Stimulated activated naive CD8-positive, alpha-beta T cell treated with anti-CD3 and anti-CD28 coated beads, Interleukin-15, amount 100 ng/mL, for 72 hours (primary cell): ENCODE results near the gene TANC1.

Experiments
- ATAC-seq: fragments of 150-1000 bp; cut with Tn5 transposase; 2 replicates; pipeline ENCODE4 v1.10.0; 2021; ENCODE audit warnings: mild to moderate bottlenecking, moderate library complexity
- DNase-seq, 2 donors: peaks; one replicate each; pipeline ENCODE4 v3.0.0; 2021 to 2022
- H3K27ac Mint-ChIP-seq, 2 donors: one replicate each; pipeline ENCODE4 v1.8.0; 2022; ENCODE audit warnings: mild to moderate bottlenecking in 2 of 2, mixed read lengths in 2 of 2, moderate library complexity in 2 of 2
- H3K27me3 Mint-ChIP-seq: one replicate; pipeline ENCODE4 v1.8.0; 2022; ENCODE audit warnings: mixed read lengths
- H3K4me1 Mint-ChIP-seq: one replicate; pipeline ENCODE4 v1.8.0; 2022; ENCODE audit warnings: mild to moderate bottlenecking, mixed read lengths
- H3K4me3 Mint-ChIP-seq, 2 donors: one replicate each; pipeline ENCODE4 v1.8.0; 2022; ENCODE audit warnings: mild to moderate bottlenecking in 2 of 2, mixed read lengths in 2 of 2, moderate library complexity in 1 of 2
- H3K9me3 Mint-ChIP-seq, 2 donors: one replicate each; pipeline ENCODE4 v1.8.0; 2022; ENCODE audit warnings: mixed read lengths in 2 of 2

The TANC1 gene

GRCh38 chr2:159070235-159070634 is 101.8 kb downstream of the TANC1 start:
- DNase-seq (no peak), ATAC-seq (no peak)
- no peak overlapping the region for H3K4me3 Mint-ChIP-seq
- H3K27me3 Mint-ChIP-seq: no peaks in the 10 kb centered on the region
- no peaks in the 10 kb centered on the region for H3K4me1 Mint-ChIP-seq
- H3K27ac Mint-ChIP-seq: no peak overlapping the region
- no peaks in the 10 kb centered on the region for H3K9me3 Mint-ChIP-seq

DNA sequence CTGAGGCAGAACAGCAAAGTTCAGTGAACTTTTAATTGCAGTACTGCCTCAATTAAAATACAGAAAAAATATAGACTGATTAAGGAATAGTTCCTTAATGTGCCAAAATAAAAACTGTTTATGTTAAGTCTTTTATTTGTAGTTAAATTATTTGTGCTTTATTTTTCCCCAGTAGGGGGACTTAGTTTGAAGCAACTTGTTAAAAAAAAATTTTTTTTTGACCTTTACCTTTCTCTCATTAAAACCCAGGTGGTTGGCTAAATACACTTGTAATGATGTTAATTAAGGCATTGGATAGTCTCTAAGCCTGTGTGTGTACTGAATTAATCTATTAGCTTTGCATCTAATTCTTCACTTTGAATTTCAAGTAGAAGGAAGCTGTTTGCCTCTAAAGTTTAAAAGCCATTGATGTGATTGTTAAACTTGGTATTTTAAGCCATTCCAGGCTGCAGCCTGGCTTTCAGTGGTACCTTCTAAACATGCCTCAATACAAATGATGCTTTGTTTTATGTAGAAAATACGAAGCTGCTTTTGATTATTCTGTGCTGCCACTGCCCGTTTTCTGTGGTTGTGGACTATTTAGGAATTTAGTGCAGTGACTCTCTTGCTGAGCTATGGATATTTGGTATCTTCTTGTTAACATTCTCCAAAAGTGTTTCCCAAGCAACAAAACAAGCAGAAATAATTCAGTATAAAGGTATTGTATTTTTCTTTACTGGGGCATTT is 102.9 kb downstream of the TANC1 start:
- no peaks in the 10 kb centered on the region for H3K27me3 Mint-ChIP-seq
- H3K9me3 Mint-ChIP-seq: no peaks in the 10 kb centered on the region
- no peak overlapping the region for H3K27ac Mint-ChIP-seq
- H3K4me1 Mint-ChIP-seq: no peaks in the 10 kb centered on the region
- ATAC-seq: no peak
- no peak overlapping the region for H3K4me3 Mint-ChIP-seq
- no peak for DNase-seq

- no peaks in the 10 kb centered on the region for H3K9me3 Mint-ChIP-seq
These were observed 104.4 kb downstream of the TANC1 start for GRCh38 chr2:159072795-159073194.

GRCh38 chr2:159073256-159073655 is 104.8 kb downstream of the TANC1 start:
- no peaks in the 10 kb centered on the region for H3K9me3 Mint-ChIP-seq
- DNase-seq: no peak
- ATAC-seq: no peak
- H3K4me1 Mint-ChIP-seq: no peaks in the 10 kb centered on the region
- no peak overlapping the region for H3K27ac Mint-ChIP-seq
- no peaks in the 10 kb centered on the region for H3K27me3 Mint-ChIP-seq
- no peak overlapping the region for H3K4me3 Mint-ChIP-seq

More at GRCh38 chr2:159072795-159073194, 104.4 kb downstream of the TANC1 start:
- Mint-ChIP-seq H3K27ac (no peak overlapping the region), H3K27me3 (no peaks in the 10 kb centered on the region), H3K4me3 (no peak overlapping the region), H3K4me1 (no peaks in the 10 kb centered on the region)
- ATAC-seq (no peak), DNase-seq (no peak)

DNA sequence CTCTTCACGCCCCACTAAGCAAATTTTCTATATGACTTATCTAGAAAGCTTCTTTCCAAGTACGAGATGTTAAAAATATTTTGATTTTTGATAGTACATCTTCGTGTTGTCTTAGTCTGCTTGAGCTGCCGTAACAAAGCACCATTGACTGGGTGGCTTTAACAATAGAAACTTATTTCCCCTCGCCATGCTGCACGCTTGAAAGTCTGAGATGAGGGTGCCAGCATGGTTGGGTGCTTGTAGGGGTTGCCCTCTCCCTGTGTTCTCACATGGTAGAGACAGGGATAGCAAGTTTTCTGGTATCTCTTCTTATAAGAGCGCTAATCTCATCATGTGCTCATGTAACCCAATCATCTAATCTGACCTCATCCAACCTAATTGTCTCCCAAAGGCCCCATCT is 106.2 kb downstream of the TANC1 start:
- ATAC-seq: no peak
- H3K4me1 Mint-ChIP-seq: no peaks in the 10 kb centered on the region
- H3K27me3 Mint-ChIP-seq: no peaks in the 10 kb centered on the region
- no peak for DNase-seq
- no peak overlapping the region for H3K4me3 Mint-ChIP-seq
- no peak overlapping the region for H3K27ac Mint-ChIP-seq
- H3K9me3 Mint-ChIP-seq: no peaks in the 10 kb centered on the region

GRCh38 chr2:159075727-159076126 is 107.3 kb downstream of the TANC1 start:
- DNase-seq: no peak
- Mint-ChIP-seq H3K27ac (no peak overlapping the region), H3K4me1 (no peaks in the 10 kb centered on the region), H3K4me3 (no peak overlapping the region), H3K27me3 (no peaks in the 10 kb centered on the region), H3K9me3 (no peaks in the 10 kb centered on the region)
- ATAC-seq: no peak

- H3K27ac Mint-ChIP-seq: no peak overlapping the region
- H3K27me3 Mint-ChIP-seq: no peaks in the 10 kb centered on the region
- no peak overlapping the region for H3K4me3 Mint-ChIP-seq
- H3K9me3 Mint-ChIP-seq: no peaks in the 10 kb centered on the region
- ATAC-seq: no peak
- DNase-seq: no peak
- no peaks in the 10 kb centered on the region for H3K4me1 Mint-ChIP-seq
These were observed 107.8 kb downstream of the TANC1 start for GRCh38 chr2:159076241-159076640.

GRCh38 chr2:159077869-159078268 is 109.4 kb downstream of the TANC1 start:
- ATAC-seq: no peak
- Mint-ChIP-seq H3K9me3 (no peaks in the 10 kb centered on the region), H3K27me3 (no peaks in the 10 kb centered on the region), H3K4me3 (no peak overlapping the region), H3K27ac (no peak overlapping the region), H3K4me1 (no peaks in the 10 kb centered on the region)
- no peak for DNase-seq

DNA sequence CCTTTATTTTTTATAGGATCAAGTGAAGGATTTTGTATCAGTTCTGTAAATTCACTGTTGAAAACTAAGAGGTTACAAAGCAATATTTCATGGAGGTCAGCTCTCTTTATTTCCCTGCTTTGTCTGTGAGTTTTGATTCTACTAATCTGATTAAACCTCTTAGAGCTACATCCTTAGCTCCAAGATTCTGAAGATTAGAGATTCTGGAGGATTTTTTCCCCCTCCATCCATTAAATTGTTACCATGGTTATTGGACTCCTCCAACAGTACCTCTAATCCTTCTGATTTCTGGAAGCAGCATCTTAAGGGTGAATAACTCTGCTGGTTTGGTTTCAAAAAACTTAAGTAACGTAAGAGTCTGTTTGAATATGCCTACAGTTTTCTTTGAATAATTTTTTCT is 110.0 kb downstream of the TANC1 start:
- no peaks in the 10 kb centered on the region for H3K27me3 Mint-ChIP-seq
- H3K4me3 Mint-ChIP-seq: no peak overlapping the region
- H3K9me3 Mint-ChIP-seq: no peaks in the 10 kb centered on the region
- ATAC-seq (no peak), DNase-seq (no peak)
- no peak overlapping the region for H3K27ac Mint-ChIP-seq
- H3K4me1 Mint-ChIP-seq: no peaks in the 10 kb centered on the region

GRCh38 chr2:159080641-159081040 is 112.2 kb downstream of the TANC1 start:
- Mint-ChIP-seq H3K4me3 (no peak overlapping the region), H3K27ac (peak overlapping the region in 1 of 2 donors; percentile 52)

GRCh38 chr2:159082119-159082518 is 113.7 kb downstream of the TANC1 start:
- Mint-ChIP-seq H3K27me3 (no peaks in the 10 kb centered on the region), H3K4me1 (peaks cover 15% of the 10 kb centered on the region)
- ATAC-seq: no peak

More at GRCh38 chr2:159080641-159081040, 112.2 kb downstream of the TANC1 start:
- Mint-ChIP-seq H3K9me3 (no peaks in the 10 kb centered on the region), H3K27me3 (no peaks in the 10 kb centered on the region), H3K4me1 (no peaks in the 10 kb centered on the region)
- DNase-seq (no peak), ATAC-seq (no peak)

GRCh38 chr2:159084384-159085370 is 116.2 kb downstream of the TANC1 start:
- ATAC-seq: no peak
- DNase-seq: no peak
- H3K4me1 Mint-ChIP-seq: peaks cover 29% of the 10 kb centered on the region
- H3K4me3 Mint-ChIP-seq: no peak overlapping the region
- no peak overlapping the region for H3K27ac Mint-ChIP-seq
- H3K9me3 Mint-ChIP-seq: no peaks in the 10 kb centered on the region
- no peaks in the 10 kb centered on the region for H3K27me3 Mint-ChIP-seq

More at GRCh38 chr2:159082119-159082518, 113.7 kb downstream of the TANC1 start:
- H3K4me3 Mint-ChIP-seq: no peak overlapping the region
- H3K9me3 Mint-ChIP-seq: no peaks in the 10 kb centered on the region
- peak overlapping the region in 1 of 2 donors; percentile 24 for H3K27ac Mint-ChIP-seq
- no peak for DNase-seq

DNA sequence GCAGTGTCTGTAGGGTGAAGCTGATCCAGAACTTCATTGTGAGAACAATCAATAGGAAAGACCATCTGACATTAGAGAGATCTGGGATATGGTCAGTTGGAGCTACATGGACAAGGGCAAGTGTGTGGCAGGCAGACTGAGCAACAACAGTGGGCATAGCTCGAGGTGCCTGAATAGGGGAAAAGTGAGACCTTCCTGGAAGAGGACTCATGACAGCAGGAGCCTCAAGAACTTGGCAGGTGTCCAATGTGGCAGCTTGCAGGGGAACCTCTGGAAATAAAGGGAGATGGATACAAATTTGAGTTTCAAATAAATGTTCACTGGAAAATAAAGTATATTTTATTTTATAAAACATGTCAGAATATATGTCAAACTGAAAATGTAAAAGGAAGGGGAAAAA is 117.9 kb downstream of the TANC1 start:
- Mint-ChIP-seq H3K9me3 (no peaks in the 10 kb centered on the region), H3K4me3 (no peak overlapping the region), H3K4me1 (peaks cover 41% of the 10 kb centered on the region), H3K27ac (peak overlapping the region in 1 of 2 donors; percentile 34), H3K27me3 (no peaks in the 10 kb centered on the region)
- DNase-seq (no peak), ATAC-seq (no peak)

DNA sequence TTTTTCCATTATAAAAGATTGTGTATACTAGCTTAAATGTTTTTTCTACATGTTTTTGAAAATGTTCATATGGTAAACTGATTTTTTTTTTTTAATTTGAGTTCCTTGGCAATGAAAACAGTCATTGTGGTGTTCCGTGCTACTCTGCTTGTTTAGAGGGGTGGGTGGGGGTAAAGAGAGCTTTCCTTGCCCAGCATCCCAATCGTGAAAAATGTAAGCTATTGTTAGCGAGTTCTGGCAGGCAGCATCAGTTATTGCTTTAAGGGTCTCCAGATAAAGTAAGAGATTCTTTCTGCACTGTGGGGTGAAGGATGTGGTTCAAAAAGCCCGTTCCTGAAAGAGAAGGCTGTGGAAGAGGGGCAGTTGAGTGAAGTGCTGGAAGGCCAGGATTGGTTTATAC is 118.4 kb downstream of the TANC1 start:
- Mint-ChIP-seq H3K27ac (no peak overlapping the region), H3K27me3 (no peaks in the 10 kb centered on the region), H3K9me3 (no peaks in the 10 kb centered on the region), H3K4me3 (no peak overlapping the region), H3K4me1 (peaks cover 46% of the 10 kb centered on the region)
- no peak for DNase-seq
- no peak for ATAC-seq

- Mint-ChIP-seq H3K27ac (no peak overlapping the region), H3K4me3 (no peak overlapping the region), H3K27me3 (no peaks in the 10 kb centered on the region), H3K4me1 (peaks cover 66% of the 10 kb centered on the region), H3K9me3 (no peaks in the 10 kb centered on the region)
- DNase-seq (no peak), ATAC-seq (no peak)
These were observed 120.5 kb downstream of the TANC1 start for GRCh38 chr2:159088906-159089305.

DNA sequence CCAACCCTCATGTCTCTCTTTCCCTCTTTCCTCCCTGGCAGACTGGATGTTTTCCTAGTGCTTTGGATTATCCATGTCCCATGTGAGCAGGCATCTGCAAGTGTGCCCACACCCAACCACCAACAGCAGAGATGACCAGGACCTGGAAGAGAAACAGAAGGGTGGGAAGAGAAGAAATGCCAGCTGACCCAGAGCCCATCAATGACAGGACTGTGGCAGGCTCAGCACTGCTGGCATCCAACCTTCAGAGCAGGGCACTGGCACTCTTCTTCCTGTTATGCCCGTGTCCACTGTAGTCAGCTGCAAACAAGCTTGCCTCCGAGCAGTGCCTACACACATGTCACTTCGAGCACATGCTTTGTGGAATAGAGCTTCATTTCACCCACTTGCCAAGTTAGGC is 121.1 kb downstream of the TANC1 start:
- no peak for ATAC-seq
- no peaks in the 10 kb centered on the region for H3K27me3 Mint-ChIP-seq
- H3K4me1 Mint-ChIP-seq: peaks cover 73% of the 10 kb centered on the region
- no peaks in the 10 kb centered on the region for H3K9me3 Mint-ChIP-seq
- H3K4me3 Mint-ChIP-seq: no peak overlapping the region
- peak overlapping the region in 1 of 2 donors; percentile 67 for H3K27ac Mint-ChIP-seq
- DNase-seq: no peak
